ENCODE results near the gene CDH23.

GRCh38 chr10:71789871-71790270 lies 393.2 kb downstream of the CDH23 start:
- no peak for TF ChIP-seq TAF1 (IDR thresholded peaks at IDR 0.05; ENCODE audit: low read depth)
- TF ChIP-seq CTCF (IDR thresholded peaks at IDR 0.05; ENCODE audit: poor library complexity, severe bottlenecking) = no peak
- no peak for TF ChIP-seq EZH2 (IDR thresholded peaks at IDR 0.05; ENCODE audit: borderline replicate concordance, insufficient read depth, low read length, poor library complexity, severe bottlenecking)
- no peak for TF ChIP-seq REST (IDR thresholded peaks at IDR 0.05; ENCODE audit: borderline replicate concordance)
- TF ChIP-seq MXI1 (conservative IDR thresholded peaks at IDR 0.05; ENCODE audit: poor library complexity, severe bottlenecking) = no peak
- TF ChIP-seq EP300 (conservative IDR thresholded peaks at IDR 0.05; ENCODE audit: poor library complexity, severe bottlenecking) = no peak
- TF ChIP-seq POLR2AphosphoS5 (IDR thresholded peaks at IDR 0.05) = no peak

Measured in neural cell (in vitro differentiated cells).